Embryonic facial prominence (tissue), 1 donor: ENCODE results near the gene MAZ.

Experiments used
- DNase-seq: peaks from one replicate; pipeline ENCODE4 v3.0.0-alpha.2; 2016; ENCODE audit errors: extremely low spot score

Gene MAZ

GRCh38 chr16:29809850-29810698, 3.7 kb downstream of the MAZ start:
- DNase-seq = no peak

DNA sequence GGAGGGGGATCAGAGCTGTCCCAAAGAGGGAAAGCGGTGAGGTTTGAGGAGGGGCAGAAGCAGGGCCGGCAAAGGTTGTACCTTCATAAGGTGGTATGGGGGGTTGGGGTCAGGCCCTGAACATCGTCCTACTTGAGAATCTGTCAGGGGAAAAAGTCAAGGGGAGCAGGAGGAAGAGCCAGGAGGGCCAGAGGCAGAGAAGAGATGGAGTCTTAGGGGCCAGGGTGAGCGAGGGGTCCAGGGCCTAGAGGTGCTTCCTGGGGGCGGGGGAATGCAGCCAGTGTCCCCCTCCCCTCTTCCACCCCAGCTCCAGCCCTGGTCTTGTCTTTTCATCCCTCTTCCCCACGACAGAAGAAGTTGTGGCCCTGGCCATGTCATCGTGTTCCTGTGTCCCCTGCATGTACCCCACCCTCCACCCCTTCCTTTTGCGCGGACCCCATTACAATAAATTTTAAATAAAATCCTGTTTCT, 4.4 kb downstream of the MAZ start:
- DNase-seq = no peak

- no peak for DNase-seq
Observed at GRCh38 chr16:29811170-29811895, 5.0 kb downstream of the MAZ start.

DNA sequence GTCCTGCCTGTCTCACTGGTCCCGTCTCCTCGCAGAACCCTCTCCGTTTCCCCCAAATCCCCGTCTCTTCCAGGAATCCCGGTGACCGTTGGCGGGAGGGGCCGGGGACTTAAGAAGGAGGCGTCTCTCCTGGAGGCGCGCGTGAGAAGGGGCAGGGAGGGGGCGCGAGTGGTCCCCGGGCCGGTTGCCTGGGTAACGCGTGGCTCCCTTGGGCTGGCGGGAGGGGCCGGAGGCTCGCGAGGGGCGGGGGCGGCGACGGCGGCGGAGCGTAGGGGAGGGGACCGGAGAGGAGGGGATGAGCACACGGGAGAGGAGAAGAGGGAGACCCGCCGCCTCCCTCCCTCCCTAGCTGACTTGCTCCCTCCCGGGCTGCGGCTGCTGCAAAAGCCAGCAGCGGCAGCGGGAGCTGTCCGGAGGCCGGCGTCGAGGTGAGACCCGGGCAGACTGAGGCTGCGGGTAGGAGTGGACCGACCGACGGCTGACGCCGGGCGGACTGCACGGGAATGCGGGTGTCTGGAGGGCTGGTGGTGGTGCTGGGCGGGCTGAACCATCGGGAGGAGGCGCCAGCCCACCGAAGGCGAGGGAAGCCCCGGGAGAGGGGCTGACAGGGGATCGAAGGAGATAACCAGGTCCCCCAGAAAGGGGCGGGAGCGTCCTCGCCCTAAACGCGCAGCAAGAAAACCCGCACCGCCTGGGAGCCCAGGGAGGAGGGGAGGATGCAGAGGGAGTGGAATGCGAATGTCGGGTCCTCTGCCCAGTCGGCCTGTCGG, 5.8 kb downstream of the MAZ start, which contains the start of gene PRRT2:
TSS of gene PRRT2 (plus strand) at position 298 of the 770 bp plus-strand sequence. CDS start 862 bp downstream, outside the sequence.
- no peak for DNase-seq

DNA sequence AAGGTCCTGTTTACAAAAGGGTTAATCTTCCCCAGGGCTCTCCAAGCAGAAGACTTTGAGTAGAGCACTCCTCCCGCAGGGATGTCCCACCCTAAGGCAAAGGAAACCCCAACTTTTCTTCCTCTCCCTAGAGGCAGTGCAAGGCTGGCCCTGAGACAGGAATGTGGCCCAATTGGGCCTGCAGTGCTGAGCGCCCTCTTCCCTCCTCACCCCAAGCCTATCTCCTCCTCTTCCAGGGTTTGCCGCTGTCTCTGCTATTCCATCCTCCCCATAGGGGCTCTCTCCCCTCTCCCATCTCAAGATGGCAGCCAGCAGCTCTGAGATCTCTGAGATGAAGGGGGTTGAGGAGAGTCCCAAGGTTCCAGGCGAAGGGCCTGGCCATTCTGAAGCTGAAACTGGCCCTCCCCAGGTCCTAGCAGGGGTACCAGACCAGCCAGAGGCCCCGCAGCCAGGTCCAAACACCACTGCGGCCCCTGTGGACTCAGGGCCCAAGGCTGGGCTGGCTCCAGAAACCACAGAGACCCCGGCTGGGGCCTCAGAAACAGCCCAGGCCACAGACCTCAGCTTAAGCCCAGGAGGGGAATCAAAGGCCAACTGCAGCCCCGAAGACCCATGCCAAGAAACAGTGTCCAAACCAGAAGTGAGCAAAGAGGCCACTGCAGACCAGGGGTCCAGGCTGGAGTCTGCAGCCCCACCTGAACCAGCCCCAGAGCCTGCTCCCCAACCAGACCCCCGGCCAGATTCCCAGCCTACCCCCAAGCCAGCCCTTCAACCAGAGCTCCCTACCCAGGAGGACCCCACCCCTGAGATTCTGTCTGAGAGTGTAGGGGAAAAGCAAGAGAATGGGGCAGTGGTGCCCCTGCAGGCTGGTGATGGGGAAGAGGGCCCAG, 6.7 kb downstream of the MAZ start:
- no peak for DNase-seq

DNA sequence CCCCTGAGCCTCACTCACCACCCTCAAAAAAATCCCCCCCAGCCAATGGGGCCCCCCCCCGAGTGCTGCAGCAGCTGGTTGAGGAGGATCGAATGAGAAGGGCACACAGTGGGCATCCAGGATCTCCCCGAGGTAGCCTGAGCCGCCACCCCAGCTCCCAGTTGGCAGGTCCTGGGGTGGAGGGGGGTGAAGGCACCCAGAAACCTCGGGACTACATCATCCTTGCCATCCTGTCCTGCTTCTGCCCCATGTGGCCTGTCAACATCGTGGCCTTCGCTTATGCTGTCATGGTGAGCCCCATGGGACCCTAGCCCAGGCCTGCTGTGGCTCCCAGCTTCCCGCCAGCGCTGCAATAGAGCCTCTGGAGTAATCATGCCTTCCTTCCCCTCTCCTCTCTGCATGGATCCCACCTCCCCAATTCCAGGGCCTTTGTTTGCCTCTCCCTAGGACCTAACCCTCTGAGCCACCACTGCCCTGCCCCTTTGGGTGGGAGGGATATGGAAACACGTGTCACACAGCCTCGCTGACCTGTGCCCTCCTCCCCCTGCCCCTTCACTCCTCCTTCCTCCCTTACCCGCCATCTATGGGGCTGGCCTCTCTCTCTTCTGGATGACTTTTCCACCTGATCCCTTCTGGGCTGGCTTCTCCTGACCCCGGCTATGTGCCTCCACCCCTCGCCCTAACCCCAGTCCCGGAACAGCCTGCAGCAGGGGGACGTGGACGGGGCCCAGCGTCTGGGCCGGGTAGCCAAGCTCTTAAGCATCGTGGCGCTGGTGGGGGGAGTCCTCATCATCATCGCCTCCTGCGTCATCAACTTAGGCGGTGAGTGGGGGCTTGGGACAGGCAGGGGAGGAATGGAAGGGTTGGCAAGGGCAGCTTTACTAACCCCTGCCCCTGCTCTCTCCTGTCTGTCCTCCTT, 7.6 kb downstream of the MAZ start:
- no peak for DNase-seq

DNA sequence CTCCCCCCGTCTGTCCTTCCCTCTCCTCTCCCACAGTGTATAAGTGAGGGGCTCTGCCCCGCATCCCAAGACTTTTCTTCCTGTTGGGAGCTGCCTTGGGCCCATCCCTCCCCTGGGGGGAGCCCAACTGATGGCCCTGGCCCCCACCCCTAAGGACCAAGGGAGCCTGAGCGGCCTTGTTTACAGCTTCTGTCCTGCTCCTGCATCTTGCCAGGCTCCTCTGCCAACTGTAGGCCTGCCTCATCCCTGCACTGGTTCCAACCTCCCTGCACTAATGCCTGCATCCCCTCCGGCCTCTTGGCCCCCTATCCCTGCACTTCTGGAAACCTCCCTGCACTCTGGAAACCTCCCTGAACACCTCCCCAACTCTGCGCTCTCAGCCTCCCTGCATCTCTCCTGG, 8.3 kb downstream of the MAZ start:
- no peak for DNase-seq

DNA sequence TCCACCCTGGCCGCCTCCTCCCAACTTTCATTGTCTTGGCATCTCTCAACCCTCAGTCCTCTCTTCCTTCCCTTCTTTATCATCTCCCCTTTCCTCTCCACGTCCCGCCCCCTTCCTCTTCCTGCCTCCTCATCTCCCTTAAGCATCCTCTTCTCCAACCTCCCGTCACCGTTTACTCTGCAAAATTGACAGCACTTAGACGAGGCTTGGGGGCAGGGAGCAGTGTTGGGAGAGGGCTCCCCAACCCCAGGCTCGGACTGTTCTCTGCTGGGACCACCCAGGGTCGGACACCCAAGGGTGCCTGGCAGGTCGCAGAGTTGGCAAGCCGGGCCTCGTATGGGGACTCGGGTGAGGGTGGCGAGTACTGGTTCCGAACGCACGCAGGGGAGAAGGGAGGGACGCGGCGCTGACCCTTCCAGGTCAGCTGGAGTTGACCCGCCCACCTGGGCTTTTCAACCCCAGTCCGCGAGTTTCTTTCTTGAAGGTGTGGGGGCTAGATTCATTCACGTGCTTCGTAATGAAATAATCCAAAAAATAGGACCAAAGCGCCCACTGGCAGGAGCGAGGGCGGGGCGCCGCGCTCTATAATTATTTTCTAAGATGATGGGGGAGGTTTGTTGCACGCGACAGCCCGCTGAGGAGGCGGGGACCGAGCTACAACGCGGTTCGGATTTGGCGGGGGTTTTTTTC, 8.8 kb downstream of the MAZ start:
- no peak for DNase-seq

- peak; percentile 99 for DNase-seq
Observed at GRCh38 chr16:29815793-29816693, 9.7 kb downstream of the MAZ start, which contains the start of gene PAGR1. Gene PAGR1 (plus strand): TSS chr16:29816152. CDS start chr16:29816526, 374 bp downstream.

- DNase-seq = no peak
Observed at GRCh38 chr16:29816694-29817441, 10.5 kb downstream of the MAZ start.

GRCh38 chr16:29818082-29818481, 11.8 kb downstream of the MAZ start:
- no peak for DNase-seq

DNA sequence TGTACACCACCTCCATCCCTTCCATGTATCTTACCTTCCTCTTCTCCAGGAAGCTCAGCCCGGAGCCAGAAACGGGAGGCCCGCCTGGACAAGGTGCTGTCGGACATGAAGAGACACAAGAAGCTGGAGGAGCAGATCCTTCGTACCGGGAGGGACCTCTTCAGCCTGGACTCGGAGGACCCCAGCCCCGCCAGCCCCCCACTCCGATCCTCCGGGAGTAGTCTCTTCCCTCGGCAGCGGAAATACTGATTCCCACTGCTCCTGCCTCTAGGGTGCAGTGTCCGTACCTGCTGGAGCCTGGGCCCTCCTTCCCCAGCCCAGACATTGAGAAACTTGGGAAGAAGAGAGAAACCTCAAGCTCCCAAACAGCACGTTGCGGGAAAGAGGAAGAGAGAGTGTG, 13.2 kb downstream of the MAZ start:
- DNase-seq = no peak

DNA sequence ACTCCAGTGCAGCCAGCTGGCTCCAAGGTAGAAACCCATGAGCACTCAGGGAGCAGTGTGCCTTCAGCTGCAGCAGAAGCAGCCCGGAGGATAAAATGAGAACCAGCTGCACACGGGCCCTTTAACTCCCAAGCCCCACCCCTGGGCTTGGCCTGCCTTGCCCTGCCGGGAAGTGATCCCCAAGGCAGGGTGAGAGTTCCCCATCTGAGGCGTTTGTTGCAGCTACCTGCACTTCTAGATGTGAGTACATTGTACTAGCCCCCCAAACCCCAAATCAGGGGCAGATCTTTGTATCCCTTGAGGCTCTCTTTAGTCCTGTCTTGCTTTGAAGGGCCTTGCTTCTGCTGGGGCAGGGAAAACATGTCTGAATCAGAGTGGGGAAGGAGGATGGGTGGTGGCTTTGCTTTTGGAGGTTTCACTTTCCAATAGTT, 14.0 kb downstream of the MAZ start, which contains the start of gene MVP:
TSS of gene MVP (plus strand) at position 192 of the 431 bp plus-strand sequence. CDS start 10,088 bp downstream, outside the sequence.
- no peak for DNase-seq

DNA sequence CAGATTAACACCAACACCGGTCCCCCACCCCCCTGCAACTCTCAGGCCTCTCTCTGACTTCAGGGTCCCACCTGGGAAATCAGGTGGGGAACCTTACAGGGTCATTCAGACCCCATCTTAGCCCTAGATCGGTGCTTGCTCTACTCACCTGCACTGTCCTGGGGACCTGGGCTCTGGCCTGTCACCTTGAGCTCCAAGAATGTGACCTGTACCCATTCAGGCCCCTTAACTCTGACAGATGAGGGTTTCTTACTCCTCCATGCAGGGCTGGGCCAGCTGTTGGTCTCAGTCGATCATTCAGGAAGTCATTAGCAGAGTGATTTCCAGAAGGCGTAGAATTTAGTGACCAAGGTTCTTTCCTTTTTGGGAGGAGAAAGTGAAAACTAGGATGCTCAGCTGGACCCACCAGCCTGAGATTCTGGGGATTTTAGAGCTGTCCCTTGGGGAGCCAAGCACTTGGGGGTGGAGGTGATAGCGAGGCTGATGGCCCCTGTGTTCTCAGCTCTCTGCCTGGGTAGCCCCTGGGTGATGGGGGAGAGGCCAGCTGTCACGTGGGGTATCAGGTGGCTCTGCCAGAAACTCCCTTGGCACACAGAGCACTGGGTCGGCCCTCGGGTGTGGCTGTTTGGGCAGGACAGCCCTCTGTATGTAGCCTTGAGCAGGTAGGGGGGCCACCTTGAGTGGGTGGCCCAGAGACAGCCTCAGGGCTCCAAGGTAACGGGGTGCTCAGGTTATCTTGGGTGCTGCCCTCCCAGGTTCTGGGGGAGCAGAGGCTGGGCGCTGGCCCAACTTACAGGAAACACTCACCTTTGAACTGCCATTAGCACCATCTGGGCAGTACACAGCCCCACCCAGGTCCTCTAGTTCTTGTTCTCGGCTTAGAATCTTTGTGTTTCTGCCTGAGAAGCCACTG, 14.7 kb downstream of the MAZ start:
- no peak for DNase-seq

- DNase-seq = no peak
Observed at GRCh38 chr16:29821643-29822115, 15.3 kb downstream of the MAZ start.

DNA sequence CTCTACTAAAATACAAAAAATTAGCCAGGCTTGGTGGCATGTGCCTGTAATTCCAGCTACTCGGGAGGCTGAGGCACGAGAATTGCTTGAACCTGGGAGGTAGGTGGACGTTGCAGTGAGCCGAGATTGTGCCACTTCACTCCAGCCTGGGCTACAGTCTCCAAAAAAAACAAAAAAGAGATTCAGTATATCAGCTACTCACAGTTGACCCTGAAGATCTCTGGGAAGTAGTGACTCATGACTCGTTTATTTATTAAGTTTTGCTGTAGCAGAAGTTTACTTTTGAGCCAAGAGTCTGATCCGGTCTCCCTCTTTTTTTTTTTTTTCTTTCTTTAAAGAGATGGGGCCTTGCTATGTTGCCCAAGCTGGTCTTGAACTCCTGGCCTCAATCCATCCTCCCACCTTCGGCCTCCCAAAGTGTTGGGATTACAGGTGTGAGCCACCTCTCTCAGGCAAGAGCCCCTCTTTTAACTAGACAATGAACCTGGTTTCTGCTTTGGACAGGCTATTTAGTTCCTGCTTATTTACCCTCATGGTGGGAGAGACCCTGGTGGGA, 18.3 kb downstream of the MAZ start:
- DNase-seq = no peak
